GM12878 (cell line): ENCODE measurements around the gene TNIP2. TPM values are rescaled to one million over a fixed set of nuclear protein-coding genes. Genes with fewer than 3 reads are reported as not detected.

Source experiments
- ATAC-seq: fragments of 200-7000 bp; cut with Tn5 transposase; 3 replicates; pipeline ENCODE4 v1.9.1; 2020; ENCODE audit warnings: mild to moderate bottlenecking, moderate library complexity
- BruUV-seq: library from RNA; stranded (reverse); fragments of 400-500 nt; replicated peaks from 2 replicates; lab custom pipeline; 2021; lab: Mats Ljungman, UMichigan
- CTCF ChIA-PET: fragments of 300-600 bp; sonication (Branson Sonifier 250); formaldehyde crosslinking; extraction: SDS; loops from one replicate; lab custom pipeline; 2021; ENCODE audit warnings: inconsistent platforms; lab: Yijun Ruan, JAX
- POLR2A ChIA-PET: fragments of 350-600 bp; formaldehyde crosslinking; extraction: SDS; loops from one replicate; lab custom pipeline; 2021; ENCODE audit warnings: inconsistent platforms; lab: Charles Lee
- RAD21 ChIA-PET: fragments of 300-600 bp; sonication (Branson Sonifier 250); formaldehyde crosslinking; loops from one replicate; lab custom pipeline; 2023; ENCODE audit warnings: antibody characterized with exemption; ENCODE audit not compliant: unreplicated experiment; lab: Charles Lee
- SMC1A ChIA-PET: fragments of 300-600 bp; sonication (Branson Sonifier 250); formaldehyde crosslinking; loops from one replicate; lab custom pipeline; 2023; ENCODE audit not compliant: unreplicated experiment, uncharacterized antibody; lab: Charles Lee
- DNase-seq: peaks from one replicate; pipeline ENCODE4 v3.0.0-alpha.2; 2011; ENCODE audit warnings: low read depth, low spot score
- FAIRE-seq: peaks from 3 replicates; lab custom pipeline; 2011; peaks lifted over from hg19 to GRCh38; lab: Jason Lieb, UNC
- H2AFZ ChIP-seq: 2 replicates; pipeline ENCODE4 v1.6.0; 2011; ENCODE audit warnings: low read depth, low read length, control low read depth; ENCODE audit not compliant: control insufficient read depth
- H3K27ac ChIP-seq: 2 replicates; pipeline ENCODE4 v1.5.1; 2011; ENCODE audit warnings: control low read depth; ENCODE audit not compliant: control insufficient read depth, insufficient read depth
- H3K27me3 ChIP-seq, 2 experiments: replicated peaks in 1 of 2; 2 replicates each; pipeline versions ENCODE4 v1.6.0 to v1.6.1; 2011; ENCODE audit warnings: low read length in 1 of 2; ENCODE audit not compliant: control insufficient read depth in 2 of 2, insufficient read depth in 2 of 2
- H3K36me3 ChIP-seq, 2 experiments: 2 replicates each; pipeline ENCODE4 v1.5.1; 2011; ENCODE audit warnings: low read length in 1 of 2; ENCODE audit not compliant: control insufficient read depth in 2 of 2, insufficient read depth in 2 of 2
- H3K4me1 ChIP-seq: 2 replicates; pipeline ENCODE4 v1.6.1; 2011; ENCODE audit warnings: mild to moderate bottlenecking, low read length, moderate library complexity, mixed read lengths; ENCODE audit not compliant: control insufficient read depth, insufficient read depth
- H3K4me2 ChIP-seq: 2 replicates; pipeline ENCODE4 v1.6.0; 2011; ENCODE audit warnings: control low read depth; ENCODE audit not compliant: control insufficient read depth, insufficient read depth
- H3K4me3 ChIP-seq: fragments of 200-600 bp; sonication (generic); 2 replicates; pipeline ENCODE4 v1.5.1; 2016
- H3K79me2 ChIP-seq: 2 replicates; pipeline ENCODE4 v1.6.0; 2011; ENCODE audit warnings: low read length; ENCODE audit not compliant: control insufficient read depth, insufficient read depth
- H3K9ac ChIP-seq: 2 replicates; pipeline ENCODE4 v1.8.0; 2011; ENCODE audit warnings: low read length, control low read depth, mixed read lengths; ENCODE audit not compliant: control insufficient read depth, insufficient read depth
- H3K9me3 ChIP-seq: replicated peaks from 3 replicates; pipeline ENCODE4 v1.5.1; 2011; ENCODE audit warnings: mild to moderate bottlenecking, low read length; ENCODE audit not compliant: control insufficient read depth, insufficient read depth
- H4K20me1 ChIP-seq: 2 replicates; pipeline ENCODE4 v1.6.0; 2011; ENCODE audit not compliant: control insufficient read depth, insufficient read depth
- BRCA1 ChIP-seq: IDR thresholded peaks from 2 replicates; pipeline ENCODE4 v1.6.1; 2011; ENCODE audit warnings: low read depth, low read length, improper control_type of control experiment
- CHD2 ChIP-seq: IDR thresholded peaks from 2 replicates; pipeline ENCODE4 v1.6.1; 2011; ENCODE audit warnings: low read depth, low read length, improper control_type of control experiment, borderline replicate concordance
- CREB1 ChIP-seq: IDR thresholded peaks from 2 replicates; pipeline ENCODE4 v1.6.1; 2012; ENCODE audit warnings: low read depth, mild to moderate bottlenecking, inconsistent platforms
- JUNB ChIP-seq: IDR thresholded peaks from 2 replicates; pipeline ENCODE4 v1.6.1; 2016; ENCODE audit warnings: antibody characterized with exemption, mild to moderate bottlenecking
- JUND ChIP-seq: IDR thresholded peaks from 2 replicates; pipeline ENCODE4 v1.6.1; 2012; ENCODE audit warnings: low read depth, mild to moderate bottlenecking, low read length, improper control_type of control experiment, moderate library complexity
- KLF5 ChIP-seq: fragments of 450-650 bp; IDR thresholded peaks from 2 replicates; pipeline ENCODE4 v1.6.1; 2014; ENCODE audit warnings: mild to moderate bottlenecking; ENCODE audit not compliant: partially characterized antibody
- MAX ChIP-seq: IDR thresholded peaks from 2 replicates; pipeline ENCODE4 v1.6.1; 2012; ENCODE audit warnings: low read depth, low read length, improper control_type of control experiment
- MTA2 ChIP-seq: fragments of 450-650 bp; IDR thresholded peaks from 2 replicates; pipeline ENCODE4 v1.6.1; 2016; ENCODE audit warnings: low read depth, mild to moderate bottlenecking, moderate library complexity
- MTA3 ChIP-seq: IDR thresholded peaks from 2 replicates; pipeline ENCODE4 v1.6.1; 2012; ENCODE audit warnings: low read length, inconsistent platforms, borderline replicate concordance
- MXI1 ChIP-seq: fragments of 150-350 bp; IDR thresholded peaks from 2 replicates; pipeline ENCODE4 v1.6.1; 2011; ENCODE audit warnings: low read depth, mild to moderate bottlenecking, inconsistent platforms, low read length, improper control_type of control experiment
- NFIC ChIP-seq: IDR thresholded peaks from 2 replicates; pipeline ENCODE4 v1.6.1; 2012; ENCODE audit warnings: low read depth, mild to moderate bottlenecking, inconsistent platforms, low read length, moderate library complexity
- NFYB ChIP-seq: IDR thresholded peaks from 2 replicates; pipeline ENCODE4 v1.6.1; 2011; ENCODE audit warnings: low read depth, mild to moderate bottlenecking, low read length, improper control_type of control experiment, moderate library complexity; ENCODE audit not compliant: insufficient read depth
- NR2F1 ChIP-seq: fragments of 450-650 bp; conservative IDR thresholded peaks from 2 replicates; pipeline ENCODE4 v1.6.1; 2017; ENCODE audit warnings: mild to moderate bottlenecking
- NRF1 ChIP-seq: conservative IDR thresholded peaks from 2 replicates; pipeline ENCODE4 v1.6.1; 2011; ENCODE audit warnings: mild to moderate bottlenecking, low read depth, low read length, improper control_type of control experiment
- PML ChIP-seq: IDR thresholded peaks from 2 replicates; pipeline ENCODE4 v1.6.1; 2012; ENCODE audit warnings: low read length, inconsistent platforms
- SMARCA5 ChIP-seq: fragments of 450-650 bp; IDR thresholded peaks from 2 replicates; pipeline ENCODE4 v1.6.1; 2017; ENCODE audit warnings: mild to moderate bottlenecking
- SMC3 ChIP-seq: IDR thresholded peaks from 2 replicates; pipeline ENCODE4 v1.6.1; 2011; ENCODE audit warnings: low read length, improper control_type of control experiment, borderline replicate concordance
- TBL1XR1 ChIP-seq: IDR thresholded peaks from 2 replicates; pipeline ENCODE4 v1.6.1; 2012; ENCODE audit warnings: low read depth, low read length, improper control_type of control experiment
- WGBS: methylation state at CpG from one replicate; pipeline ENCODE4 v1.1.6; 2016; ENCODE audit warnings: low lambda C conversion rate; ENCODE audit not compliant: insufficient replicate concordance, insufficient coverage; ENCODE audit errors: missing lambda C conversion rate; 5-methylcytosine and 5-hydroxymethylcytosine counted together
- in situ Hi-C: fragments of 300-500 bp; cut with MboI; formaldehyde crosslinking; loops from 9 replicates; pipeline ENCODE4 v1.14.3; 2018; ENCODE audit warnings: mixed read lengths
- intact Hi-C: fragments of 100-400 bp; cut with micrococcal nuclease; formaldehyde crosslinking; loops from one replicate; pipeline ENCODE4 v1.14.2; 2022; ENCODE audit not compliant: unreplicated experiment
- polyA plus RNA-seq, 11 experiments: library from polyadenylated mRNA; depleted of rRNA in 4 of 11; unstranded in 6 of 11; stranded (reverse) in 5 of 11; fragments of >200 nt; fragmentation: Nextera tagmentation in 4 of 11; fragmentation: Illumina TruSeq in 1 of 11; extraction: Ambion mirVana in 4 of 11; extraction: Trizol in 1 of 11; gene quantifications; 1 replicate in 1 of 11; 2 replicates in 10 of 11; pipeline versions ENCODE4 v1.2.1 to v1.2.3, GENCODE V29; 2011 to 2016; ENCODE audit warnings: inconsistent platforms in 2 of 11, missing spikeins in 2 of 11, low read depth in 1 of 11
- total RNA-seq, 4 experiments: library from RNA; depleted of rRNA in 3 of 4; stranded (reverse); fragments of >200 nt in 3 of 4; fragmentation: Illumina TruSeq in 1 of 4; extraction: Trizol in 1 of 4; gene quantifications; 2 replicates each; pipeline versions ENCODE4 v1.2.1 to v1.2.3, GENCODE V29; 2013 to 2021
- TF ChIP-seq, protein P1 (sequence below): IDR thresholded peaks from 2 replicates; pipeline ENCODE4 v1.6.1; 2012; ENCODE audit warnings: low read length, inconsistent platforms
- TF ChIP-seq, protein P2 (sequence below): fragments of 450-650 bp; conservative IDR thresholded peaks from 2 replicates; pipeline ENCODE4 v1.6.1; 2017; ENCODE audit warnings: mild to moderate bottlenecking, moderate library complexity

The TNIP2 gene
- total and polyA plus RNA-seq, 10 of the 15 experiments (the other 5 are each of a cell fraction or from before 2014, with no cell fraction given): 1.4 to 64.9 (median 45.5) TPM

DNA sequence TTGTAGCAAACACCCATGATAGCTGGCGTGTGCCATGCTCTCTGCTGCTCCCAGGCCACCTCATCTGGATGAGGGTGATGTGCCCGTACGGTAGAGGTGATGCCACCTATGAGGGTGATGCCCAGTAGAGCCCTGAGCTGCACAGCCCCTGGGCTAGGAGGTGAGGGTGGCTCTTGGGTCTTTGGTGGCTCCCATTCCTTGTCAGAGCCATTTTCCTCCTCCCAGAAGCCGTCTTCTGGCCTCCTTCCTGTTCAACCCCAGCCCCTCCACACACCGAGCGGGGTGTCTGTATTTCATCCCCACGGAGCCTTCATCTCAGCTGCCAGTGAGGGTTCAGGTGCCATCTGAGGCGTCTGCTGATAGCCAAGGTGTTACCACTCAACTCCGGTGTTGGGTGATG, 12.0 kb upstream of the TNIP2 start:
- in situ Hi-C loops: loop anchor here (25.0 kb wide), 1 partner anchor 169 kb away; no protein-coding TSS in a partner anchor
- TF ChIP-seq MXI1: no peak
- TF ChIP-seq NFIC: no peak
- TF ChIP-seq CREB1: no peak
- TF ChIP-seq SMARCA5: no peak
- no peak for TF ChIP-seq NFYB
- TF ChIP-seq, protein P1, sequence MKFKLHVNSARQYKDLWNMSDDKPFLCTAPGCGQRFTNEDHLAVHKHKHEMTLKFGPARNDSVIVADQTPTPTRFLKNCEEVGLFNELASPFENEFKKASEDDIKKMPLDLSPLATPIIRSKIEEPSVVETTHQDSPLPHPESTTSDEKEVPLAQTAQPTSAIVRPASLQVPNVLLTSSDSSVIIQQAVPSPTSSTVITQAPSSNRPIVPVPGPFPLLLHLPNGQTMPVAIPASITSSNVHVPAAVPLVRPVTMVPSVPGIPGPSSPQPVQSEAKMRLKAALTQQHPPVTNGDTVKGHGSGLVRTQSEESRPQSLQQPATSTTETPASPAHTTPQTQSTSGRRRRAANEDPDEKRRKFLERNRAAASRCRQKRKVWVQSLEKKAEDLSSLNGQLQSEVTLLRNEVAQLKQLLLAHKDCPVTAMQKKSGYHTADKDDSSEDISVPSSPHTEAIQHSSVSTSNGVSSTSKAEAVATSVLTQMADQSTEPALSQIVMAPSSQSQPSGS: no peak
- no peak for TF ChIP-seq KLF5
- no peak for TF ChIP-seq JUNB
- no peak for TF ChIP-seq CHD2
- TF ChIP-seq MTA2: no peak
- TF ChIP-seq PML: no peak
- no peak for TF ChIP-seq NR2F1
- TF ChIP-seq SMC3: no peak
- TF ChIP-seq MTA3: no peak
- TF ChIP-seq, protein P2, sequence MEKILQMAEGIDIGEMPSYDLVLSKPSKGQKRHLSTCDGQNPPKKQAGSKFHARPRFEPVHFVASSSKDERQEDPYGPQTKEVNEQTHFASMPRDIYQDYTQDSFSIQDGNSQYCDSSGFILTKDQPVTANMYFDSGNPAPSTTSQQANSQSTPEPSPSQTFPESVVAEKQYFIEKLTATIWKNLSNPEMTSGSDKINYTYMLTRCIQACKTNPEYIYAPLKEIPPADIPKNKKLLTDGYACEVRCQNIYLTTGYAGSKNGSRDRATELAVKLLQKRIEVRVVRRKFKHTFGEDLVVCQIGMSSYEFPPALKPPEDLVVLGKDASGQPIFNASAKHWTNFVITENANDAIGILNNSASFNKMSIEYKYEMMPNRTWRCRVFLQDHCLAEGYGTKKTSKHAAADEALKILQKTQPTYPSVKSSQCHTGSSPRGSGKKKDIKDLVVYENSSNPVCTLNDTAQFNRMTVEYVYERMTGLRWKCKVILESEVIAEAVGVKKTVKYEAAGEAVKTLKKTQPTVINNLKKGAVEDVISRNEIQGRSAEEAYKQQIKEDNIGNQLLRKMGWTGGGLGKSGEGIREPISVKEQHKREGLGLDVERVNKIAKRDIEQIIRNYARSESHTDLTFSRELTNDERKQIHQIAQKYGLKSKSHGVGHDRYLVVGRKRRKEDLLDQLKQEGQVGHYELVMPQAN: no peak
- TF ChIP-seq TBL1XR1: no peak
- TF ChIP-seq NRF1: no peak
- TF ChIP-seq JUND: no peak
- no peak for TF ChIP-seq BRCA1
- TF ChIP-seq MAX: no peak
- TF ChIP-seq, all 136 proteins: peak for 0
- WGBS: 96% methylated on average over 9 of the region's 9 CpGs
- Histone ChIP-seq H3K9ac (no peak overlapping the region), H3K4me3 (no peak overlapping the region), H3K79me2 (no peaks in the 10 kb centered on the region), H2AFZ (no peak overlapping the region), H3K4me2 (no peak overlapping the region), H4K20me1 (no peaks in the 10 kb centered on the region), H3K27me3 (no peaks in the 10 kb centered on the region), H3K27ac (no peak overlapping the region), H3K4me1 (peaks cover 22% of the 10 kb centered on the region), H3K36me3 (no peaks in the 10 kb centered on the region), H3K9me3 (no peaks in the 10 kb centered on the region)
- ATAC-seq (no peak), FAIRE-seq (no peak), DNase-seq (no peak)
- ChIA-PET CTCF (interaction anchor here (1.1 kb wide), 1 partner anchor 85 kb away, joined by 4 read pairs; no protein-coding TSS in a partner anchor), POLR2A (interaction anchor here (1.1 kb wide), 1 partner anchor 19 kb away, joined by 3 read pairs; no protein-coding TSS in a partner anchor), RAD21 (no interaction called here), SMC1A (interaction anchor here (1.1 to 1.7 kb wide), 2 partner anchors 80 to 186 kb away, joined by 3 to 4 read pairs; no protein-coding TSS in a partner anchor)
- intact Hi-C loops: loop anchor here (10.0 kb wide), 1 partner anchor 277 kb away; no protein-coding TSS in a partner anchor
- no TSS peak for BruUV-seq
